HEK293T (cell line): ENCODE results near the gene PRICKLE2.

Source experiments
- SP1 ChIP-seq: fragments of 450-650 bp; IDR thresholded peaks from 2 replicates; pipeline ENCODE4 v1.6.1; 2017
- TARDBP ChIP-seq: fragments of 450-650 bp; IDR thresholded peaks from 2 replicates; pipeline ENCODE4 v1.6.1; 2016

DNA sequence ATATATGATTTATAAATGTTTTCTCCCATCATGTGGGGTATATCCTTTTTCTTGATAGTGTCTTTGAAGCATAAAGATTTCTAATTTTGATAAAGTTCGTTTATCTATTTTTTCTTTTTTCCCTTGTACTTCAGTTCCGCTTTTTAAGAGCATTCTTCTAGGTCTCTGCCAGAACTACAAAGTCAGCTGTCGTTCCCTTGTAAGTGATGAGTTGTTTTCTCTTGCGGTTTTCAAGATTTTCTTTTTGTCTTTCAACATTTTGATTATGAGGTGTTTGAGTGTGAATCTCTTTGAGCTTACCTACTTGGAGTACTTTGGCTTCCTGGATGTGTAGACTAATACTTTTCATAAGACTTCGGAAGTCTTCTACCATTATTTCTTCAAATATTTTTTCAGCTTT, 9.3 kb upstream of the PRICKLE2 start:
- TF ChIP-seq TARDBP = no peak
- TF ChIP-seq SP1 = no peak
